Suprapubic skin (tissue), 4 donors: Measurements from ENCODE around the gene UCHL1.
"Not testable (repeated sequence)": the region's sequence is repeated elsewhere in the genome, so short reads cannot be mapped to it uniquely, and the experiment has no call there.

ENCODE experiments used
- EP300 ChIP-seq: sonication (generic); formaldehyde crosslinking; IDR thresholded peaks from one replicate; pipeline ENCODE4 v1.6.1; 2017; ENCODE audit warnings: antibody characterized with exemption
- POLR2A ChIP-seq, 2 donors: fragments of 450-650 bp; IDR thresholded peaks; one replicate each; pipeline ENCODE4 v1.6.1; 2017; ENCODE audit warnings: antibody characterized with exemption in 2 of 2, mild to moderate bottlenecking in 2 of 2, moderate library complexity in 2 of 2
- POLR2AphosphoS5 ChIP-seq, 3 donors: sonication (generic); formaldehyde crosslinking; IDR thresholded peaks; one replicate each; pipeline ENCODE4 v1.6.1; 2017; ENCODE audit warnings: antibody characterized with exemption in 3 of 3
- TF ChIP-seq, protein P1 (sequence below), 2 donors: fragments of 200-600 bp in 1 of 2; fragments of 450-650 bp in 1 of 2; sonication (generic) in 1 of 2; IDR thresholded peaks; one replicate each; pipeline ENCODE4 v1.5.1; 2016 to 2019; ENCODE audit warnings: antibody characterized with exemption in 2 of 2, mild to moderate bottlenecking in 1 of 2, moderate library complexity in 1 of 2

DNA sequence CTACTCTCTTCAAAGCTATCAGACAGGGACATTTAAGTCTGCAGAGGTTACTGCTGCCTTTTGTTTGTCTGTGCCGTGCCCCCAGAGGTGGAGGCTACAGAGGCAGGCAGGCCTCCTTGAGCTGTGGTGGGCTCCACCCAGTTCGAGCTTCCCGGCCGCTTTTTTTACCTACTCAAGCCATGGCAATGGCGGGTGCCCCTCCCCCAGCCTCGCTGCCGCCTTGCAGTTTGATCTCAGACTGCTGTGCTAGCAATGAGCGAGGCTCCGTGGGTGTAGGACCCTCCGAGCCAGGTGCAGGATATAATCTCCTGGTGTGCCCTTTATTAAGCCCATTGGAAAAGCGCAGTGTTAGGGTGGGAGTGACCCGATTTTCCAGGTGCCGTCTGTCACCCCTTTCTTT, 19.2 kb downstream of the UCHL1 start:
- TF ChIP-seq, protein P1, sequence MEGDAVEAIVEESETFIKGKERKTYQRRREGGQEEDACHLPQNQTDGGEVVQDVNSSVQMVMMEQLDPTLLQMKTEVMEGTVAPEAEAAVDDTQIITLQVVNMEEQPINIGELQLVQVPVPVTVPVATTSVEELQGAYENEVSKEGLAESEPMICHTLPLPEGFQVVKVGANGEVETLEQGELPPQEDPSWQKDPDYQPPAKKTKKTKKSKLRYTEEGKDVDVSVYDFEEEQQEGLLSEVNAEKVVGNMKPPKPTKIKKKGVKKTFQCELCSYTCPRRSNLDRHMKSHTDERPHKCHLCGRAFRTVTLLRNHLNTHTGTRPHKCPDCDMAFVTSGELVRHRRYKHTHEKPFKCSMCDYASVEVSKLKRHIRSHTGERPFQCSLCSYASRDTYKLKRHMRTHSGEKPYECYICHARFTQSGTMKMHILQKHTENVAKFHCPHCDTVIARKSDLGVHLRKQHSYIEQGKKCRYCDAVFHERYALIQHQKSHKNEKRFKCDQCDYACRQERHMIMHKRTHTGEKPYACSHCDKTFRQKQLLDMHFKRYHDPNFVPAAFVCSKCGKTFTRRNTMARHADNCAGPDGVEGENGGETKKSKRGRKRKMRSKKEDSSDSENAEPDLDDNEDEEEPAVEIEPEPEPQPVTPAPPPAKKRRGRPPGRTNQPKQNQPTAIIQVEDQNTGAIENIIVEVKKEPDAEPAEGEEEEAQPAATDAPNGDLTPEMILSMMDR (IDR thresholded peaks at IDR 0.05) = not testable (repeated sequence)
- TF ChIP-seq POLR2AphosphoS5 (IDR thresholded peaks at IDR 0.05); POLR2A (IDR thresholded peaks at IDR 0.05); EP300: not testable (repeated sequence)
